Activated T-cell treated with anti-CD3 and anti-CD28 coated beads, Interleukin-2, amount 50 U/mL, for 48 hours (primary cell): Measurements from ENCODE around the gene ARRB2.

Experiments
- DNase-seq, 2 experiments: peaks; one replicate each; pipeline ENCODE4 v3.0.0-alpha.2; 2020

Gene ARRB2

DNA sequence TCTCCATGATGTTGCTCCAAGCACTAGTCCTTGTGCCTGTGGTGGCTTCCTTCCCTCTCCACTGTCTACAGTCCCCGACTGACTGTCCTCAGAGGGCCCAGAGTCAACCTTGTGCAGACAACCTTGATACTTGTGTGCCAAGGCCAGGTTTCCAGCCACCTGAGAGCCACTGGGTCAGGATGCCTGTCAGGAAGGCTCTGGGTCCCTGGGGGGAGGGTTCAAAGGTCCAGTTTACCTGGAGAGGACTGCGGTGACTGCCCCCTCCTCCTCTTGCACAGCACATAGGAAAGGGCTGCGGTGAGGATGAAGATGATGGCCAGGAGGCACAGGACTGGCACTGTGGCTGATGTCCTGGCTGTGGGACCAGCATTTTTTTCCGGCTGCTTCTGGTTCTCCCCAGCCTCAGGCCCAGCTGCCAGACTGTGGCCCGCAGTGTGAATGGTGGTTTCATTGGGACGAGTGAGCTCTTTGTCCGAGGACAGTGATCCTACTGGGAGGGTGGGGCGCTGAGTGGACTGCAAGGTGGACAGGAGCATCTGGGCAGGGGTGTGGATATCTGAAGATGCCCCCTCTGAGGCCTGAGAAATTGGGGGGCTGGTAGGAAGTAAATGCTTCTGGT, 24.5 kb downstream of the ARRB2 start:
- DNase-seq = no peak

DNA sequence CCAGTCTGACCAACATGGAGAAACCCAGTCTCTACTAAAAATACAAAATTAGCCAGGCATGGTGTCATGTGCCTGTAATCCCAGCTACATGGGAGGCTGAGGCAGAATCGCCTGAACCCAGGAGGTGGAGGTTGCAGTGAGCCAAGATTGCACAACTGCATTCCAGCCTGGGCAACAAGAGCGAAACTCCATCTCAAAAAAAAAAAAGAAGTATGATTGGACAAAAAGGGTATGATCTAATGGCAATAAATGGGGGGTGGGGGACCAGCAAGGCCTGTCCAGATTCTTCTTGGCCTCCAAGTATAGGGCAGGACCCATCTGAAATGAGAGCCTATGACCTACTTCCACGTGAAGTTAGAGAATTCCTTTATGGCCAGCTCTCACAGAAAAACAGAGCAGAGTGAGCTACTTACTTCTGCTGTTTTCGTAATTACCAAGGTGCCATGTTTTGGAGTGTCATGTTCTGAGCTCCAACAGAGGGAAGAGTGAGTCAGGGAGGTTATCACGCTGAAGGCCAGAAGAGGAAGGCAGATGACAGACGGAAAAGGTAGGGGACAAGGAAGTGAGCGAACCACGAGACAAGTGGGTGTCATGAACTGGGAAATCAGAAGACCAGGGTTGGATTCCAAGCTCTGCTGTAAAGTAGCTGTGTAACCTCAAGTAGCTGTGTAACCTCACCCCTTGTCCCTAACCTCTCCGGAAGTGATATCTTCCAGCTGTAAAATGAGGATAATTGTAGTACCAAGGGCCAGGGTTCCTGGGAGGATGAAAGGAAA, 25.6 kb downstream of the ARRB2 start:
- no peak for DNase-seq

DNA sequence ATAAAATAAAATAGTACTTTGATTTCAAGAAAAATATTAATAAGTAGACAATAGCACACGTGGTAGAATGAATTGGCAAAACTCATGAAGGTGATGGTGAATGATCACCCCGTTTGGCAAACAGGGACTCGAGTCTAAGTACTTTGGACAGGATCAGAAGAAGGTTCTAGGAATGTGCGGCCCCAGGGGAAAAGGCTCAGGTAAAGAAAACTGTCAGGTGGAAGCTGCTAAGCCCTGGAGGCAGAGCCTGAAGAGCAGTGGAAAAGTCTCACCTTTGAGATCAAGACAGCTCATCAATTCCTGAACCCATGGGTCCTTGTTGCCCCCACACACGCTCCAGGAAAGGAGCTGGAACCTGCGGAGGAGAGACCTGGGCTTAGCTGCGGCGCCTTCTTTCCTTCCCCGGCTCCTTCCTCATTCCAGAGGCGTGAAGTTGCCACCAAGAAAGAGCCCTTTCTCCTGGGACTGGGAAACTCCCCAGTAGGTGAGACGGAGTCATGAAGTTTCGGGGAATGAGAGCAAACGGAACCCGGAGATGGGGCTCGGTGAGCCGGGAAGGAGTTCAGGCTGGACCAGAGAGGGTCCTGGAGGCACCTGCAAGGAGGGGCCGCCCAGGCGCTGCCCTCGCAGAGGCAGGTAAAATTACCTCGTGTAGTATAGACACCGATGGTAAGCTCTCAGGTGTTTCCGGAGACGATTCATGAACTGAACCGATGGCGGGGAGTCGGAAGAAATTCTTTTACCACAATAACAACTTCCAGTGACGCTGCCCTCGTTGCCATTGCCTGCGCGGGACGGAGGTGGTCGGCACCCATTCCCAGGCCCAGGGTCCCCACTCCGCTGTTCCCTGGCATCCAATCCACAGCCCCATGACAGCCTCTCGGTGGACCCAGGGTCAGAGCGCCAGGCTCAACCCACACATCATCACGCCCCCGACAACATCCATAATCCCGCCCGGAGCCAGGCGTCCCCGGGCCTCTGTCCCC, 28.0 kb downstream of the ARRB2 start:
- DNase-seq = no peak

DNA sequence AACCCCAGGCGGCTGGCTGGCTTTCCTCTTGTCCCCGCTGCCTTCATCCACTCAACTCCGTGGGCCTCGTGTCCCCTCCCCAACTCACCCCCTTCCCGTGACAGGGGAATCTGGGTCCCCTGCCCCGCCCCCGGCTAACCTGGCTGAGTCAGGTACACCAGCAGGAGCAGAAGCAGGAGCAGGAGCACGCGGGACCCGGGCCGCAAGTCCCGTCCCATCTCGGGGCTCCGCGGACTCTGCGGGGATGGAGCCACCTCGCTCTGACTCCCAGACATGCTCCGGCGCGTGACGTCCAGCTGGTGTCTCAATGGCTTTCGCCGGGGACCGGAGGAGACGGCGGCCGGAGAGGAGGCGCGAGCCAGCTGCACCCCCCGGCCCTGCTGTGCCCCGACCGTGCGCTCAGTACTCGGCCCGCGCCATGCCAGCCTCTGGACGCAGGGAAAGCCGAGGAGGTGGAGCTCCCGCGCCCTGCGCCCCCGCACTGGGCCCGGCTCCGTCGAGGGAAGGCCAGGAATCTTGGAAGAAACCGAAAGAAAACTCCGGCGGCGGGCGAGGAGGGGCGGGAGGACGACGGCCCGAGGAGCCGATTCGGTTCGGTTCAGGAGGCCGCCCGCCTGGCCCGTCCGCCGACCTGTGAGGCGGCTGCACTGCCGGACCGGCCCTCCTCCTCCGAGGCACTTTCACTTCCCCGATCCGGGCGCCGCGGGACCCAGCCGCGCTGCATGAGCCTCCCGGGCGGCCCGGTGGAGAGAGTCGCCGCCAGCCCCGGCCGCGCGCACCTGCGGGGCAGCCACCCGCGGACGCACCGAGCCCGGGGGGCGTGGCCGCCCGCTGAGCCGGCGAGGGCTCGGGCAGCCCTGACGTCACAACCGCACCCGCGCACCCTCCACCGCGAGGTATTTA, 28.9 kb downstream of the ARRB2 start, which contains the start of the genes CXCL16 and ZMYND15:
CXCL16 (minus strand) TSS at position 807 of the 903 bp plus-strand sequence; CDS start at position 218, 589 bp downstream.
ZMYND15 (plus strand) TSS at position 712 of the 903 bp plus-strand sequence. CDS start 716 bp downstream, outside the sequence.
- DNase-seq = peak; percentile 55 to 60

DNA sequence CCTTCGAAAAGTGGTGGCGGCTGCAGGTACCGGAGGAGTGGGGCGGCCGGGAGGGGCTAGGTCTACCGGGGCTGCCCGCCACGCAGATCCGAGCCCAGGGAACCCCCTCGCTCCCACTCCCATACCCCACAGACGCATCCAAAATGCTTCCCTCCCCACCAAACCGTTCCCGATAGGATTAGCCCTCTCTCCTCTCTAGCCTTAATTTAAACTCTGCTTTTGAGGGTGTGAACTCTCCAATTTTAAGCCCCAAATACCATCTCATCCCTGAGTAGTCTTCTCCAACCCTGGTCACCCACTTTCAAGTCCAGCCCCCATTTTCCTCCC, 29.6 kb downstream of the ARRB2 start:
- no peak for DNase-seq

DNA sequence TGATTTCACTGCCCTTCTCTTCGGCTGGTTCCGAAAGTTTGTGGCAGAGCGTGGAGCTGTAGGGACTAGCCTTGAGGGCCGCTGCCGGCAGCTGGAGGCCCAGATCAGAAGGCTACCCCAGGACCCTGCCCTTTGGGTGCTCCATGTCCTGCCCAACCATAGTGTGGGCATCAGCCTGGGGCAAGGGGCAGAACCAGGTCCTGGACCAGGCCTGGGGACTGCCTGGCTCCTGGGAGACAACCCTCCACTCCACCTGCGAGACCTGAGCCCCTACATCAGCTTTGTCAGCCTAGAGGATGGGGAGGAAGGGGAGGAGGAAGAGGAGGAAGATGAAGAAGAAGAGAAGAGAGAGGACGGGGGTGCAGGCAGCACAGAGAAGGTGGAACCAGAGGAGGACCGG, 30.2 kb downstream of the ARRB2 start:
- no peak for DNase-seq

DNA sequence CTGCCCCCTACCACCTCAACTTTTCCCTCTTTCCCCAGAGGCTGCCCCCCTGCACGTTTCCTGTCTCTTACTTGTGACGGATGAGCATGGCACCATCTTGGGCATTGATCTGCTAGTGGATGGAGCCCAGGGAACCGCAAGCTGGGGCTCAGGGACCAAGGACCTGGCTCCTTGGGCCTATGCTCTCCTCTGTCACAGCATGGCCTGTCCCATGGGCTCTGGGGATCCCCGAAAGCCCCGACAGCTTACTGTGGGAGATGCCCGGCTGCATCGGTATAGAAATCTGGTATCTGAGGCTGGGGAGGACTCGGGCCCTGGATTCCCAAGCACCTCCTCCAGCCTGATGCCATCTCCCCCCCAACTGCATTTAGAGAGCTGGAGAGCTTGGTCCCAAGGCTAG, 31.1 kb downstream of the ARRB2 start:
- DNase-seq = no peak

DNA sequence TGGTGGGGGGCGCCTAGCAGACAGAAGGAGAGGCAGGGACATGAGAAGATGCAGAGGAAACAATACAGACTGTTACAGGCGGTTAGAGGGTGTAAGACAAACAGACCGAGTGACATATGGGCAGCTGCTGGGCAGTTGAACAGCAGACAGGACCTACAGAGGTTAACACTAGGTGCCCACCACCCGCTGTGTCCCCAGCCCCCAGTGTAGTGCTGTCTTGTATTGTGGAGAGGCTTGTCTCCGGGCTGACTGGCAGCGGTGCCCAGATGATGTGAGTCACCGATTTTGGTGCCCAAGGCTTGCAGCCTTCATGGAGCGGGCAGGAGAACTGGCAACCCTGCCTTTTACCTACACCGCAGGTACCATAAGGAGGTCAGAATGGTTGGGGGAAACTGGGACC, 31.7 kb downstream of the ARRB2 start:
- no peak for DNase-seq

DNA sequence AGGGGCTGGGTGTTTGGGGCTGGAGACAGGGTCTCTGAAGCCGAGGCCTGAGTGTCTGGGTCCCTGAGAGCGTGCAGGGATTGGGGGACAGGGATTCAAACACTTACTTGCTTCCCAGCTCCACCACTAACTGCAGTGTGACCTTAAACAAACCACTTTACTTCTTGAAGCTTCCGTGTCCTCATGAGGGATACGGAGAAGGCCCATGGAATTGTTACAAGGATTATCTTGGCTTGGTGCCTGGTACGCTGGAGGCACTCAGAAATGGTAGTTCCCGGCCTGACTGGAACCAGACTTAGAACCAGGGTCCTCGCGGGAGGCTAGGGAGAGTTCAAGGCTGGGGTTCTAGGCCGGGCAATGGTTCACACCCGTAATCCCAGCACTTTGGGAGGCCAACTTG, 32.2 kb downstream of the ARRB2 start:
- no peak for DNase-seq

DNA sequence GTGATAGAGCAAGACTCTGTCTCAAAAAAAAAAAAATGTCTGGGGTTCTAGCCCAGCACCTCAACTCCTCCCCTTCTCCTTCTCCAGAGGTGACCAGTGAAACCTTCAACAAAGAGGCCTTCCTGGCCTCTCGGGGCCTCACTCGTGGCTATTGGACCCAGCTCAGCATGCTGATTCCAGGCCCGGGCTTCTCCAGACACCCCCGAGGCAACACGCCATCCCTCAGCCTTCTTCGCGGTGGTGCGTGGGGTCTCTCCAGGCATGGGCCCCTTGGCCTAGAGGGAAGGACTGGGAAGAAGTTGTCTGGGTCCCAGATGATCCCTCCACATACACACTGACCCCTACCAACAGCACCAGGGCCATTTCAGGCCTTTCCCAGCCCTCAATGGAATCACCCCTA, 32.8 kb downstream of the ARRB2 start:
- no peak for DNase-seq

DNA sequence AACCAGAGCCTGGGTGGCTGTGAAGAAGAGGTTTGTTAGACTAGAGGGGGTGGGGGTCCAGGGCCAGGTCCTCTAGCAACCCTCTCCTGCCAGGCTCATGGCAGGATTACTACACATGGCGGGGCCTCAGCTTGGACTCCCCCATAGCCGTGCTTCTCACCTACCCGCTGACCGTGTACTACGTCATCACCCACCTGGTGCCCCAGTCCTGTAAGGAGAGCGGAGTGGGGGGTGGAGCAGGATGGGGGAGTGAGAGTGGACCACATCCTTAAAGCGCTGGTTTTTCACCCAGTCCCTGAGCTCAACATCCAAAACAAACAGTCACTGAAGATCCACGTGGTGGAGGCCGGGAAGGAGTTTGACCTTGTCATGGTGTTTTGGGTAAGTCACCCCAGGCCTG, 33.5 kb downstream of the ARRB2 start:
- no peak for DNase-seq

DNA sequence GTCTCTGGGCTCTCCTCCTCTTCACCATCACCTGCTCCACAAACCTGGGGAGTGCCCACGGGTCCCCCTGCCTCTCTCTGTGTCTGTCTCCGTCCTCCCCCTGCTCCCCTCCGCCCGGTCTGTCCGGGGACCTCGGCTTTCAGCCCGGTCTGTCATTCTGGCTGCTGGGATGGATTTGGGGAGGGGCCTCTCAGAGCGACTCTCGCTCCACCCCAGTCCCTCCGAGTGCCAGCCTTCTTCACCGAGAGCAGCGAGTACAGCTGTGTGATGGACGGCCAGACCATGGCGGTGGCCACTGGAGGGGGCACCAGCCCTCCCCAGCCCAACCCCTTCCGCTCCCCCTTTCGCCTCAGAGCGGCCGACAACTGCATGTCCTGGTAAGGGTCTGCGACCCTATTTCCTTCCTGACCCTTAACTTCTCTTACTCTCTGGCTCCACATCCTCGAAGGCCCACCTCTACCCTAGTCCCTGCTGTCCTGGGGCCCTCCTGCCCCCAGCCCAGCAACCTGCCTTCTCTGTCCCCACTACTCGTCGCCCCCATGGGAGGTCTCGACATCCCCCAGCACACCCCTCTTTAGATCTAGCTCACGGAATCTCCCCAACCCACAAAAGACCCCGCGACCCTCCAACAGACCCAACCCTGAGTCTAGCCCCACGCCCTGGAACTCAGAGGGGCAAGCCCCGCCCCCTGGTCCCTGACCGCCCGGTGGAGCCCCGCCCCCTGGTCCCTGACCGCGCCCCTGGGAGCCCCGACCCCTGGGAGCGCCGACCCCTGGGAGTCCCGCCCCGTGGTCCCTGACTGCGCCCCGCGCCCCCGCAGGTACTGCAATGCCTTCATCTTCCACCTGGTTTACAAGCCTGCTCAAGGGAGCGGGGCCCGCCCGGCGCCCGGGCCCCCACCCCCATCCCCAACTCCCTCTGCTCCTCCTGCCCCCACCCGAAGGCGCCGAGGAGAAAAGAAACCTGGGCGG, 34.9 kb downstream of the ARRB2 start:
- DNase-seq = no peak

DNA sequence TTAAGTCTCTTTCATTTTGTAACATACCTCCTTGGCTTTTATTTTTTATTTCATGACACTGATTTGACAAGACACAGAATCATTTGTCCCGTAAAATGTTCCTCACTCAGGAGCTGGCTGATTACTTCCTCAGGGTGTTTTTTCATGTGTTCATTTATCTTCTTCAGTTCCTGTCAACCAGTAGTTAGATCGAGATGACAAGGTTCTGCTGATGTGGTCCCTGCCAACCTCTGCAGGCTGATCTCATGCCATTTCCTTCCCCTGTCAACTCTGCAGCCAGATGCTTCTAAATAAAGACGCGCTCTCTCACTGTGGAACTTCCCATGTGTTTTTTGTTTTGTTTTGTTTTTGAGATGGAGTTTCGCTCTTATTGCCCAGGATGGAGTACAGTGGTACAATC, 37.4 kb downstream of the ARRB2 start:
- no peak for DNase-seq

DNA sequence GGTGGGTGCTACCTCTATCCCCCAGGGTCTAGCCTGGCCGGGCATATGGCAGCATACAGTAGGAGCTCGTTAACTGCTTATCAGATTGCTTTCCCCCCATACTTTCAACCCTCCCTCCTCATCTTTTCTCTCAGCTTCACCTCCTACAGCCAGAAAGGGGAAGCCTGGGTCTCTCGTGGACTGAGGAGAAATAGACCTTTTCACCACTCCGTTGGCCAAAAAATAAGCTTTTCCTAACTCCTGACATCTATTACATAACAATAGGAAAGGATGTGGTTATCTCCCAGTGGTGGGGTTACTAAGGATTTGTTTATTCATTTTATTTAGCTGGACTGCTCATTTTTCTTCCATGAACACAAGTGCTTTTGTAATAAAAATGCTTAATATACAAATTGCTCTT, 38.3 kb downstream of the ARRB2 start:
- DNase-seq = no peak

DNA sequence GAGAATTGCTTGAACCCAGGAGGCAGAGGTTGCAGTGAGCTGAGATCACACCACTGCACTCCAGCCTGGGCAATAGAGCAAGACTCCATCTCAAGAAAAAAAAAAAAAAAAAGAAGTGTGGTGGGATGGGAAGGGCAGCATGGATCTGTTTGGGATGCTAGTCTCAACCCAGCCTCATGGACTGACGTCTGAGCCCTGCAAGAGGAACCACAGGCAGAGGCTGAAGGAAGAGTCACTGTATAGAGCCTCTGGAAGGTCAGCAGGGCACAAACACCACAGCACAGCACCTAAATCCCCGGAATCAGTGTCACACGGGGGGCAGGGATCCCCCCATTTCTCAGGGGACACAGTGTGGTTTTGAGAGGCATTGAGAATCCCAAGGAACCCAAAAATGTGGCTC, 40.2 kb downstream of the ARRB2 start:
- no peak for DNase-seq

DNA sequence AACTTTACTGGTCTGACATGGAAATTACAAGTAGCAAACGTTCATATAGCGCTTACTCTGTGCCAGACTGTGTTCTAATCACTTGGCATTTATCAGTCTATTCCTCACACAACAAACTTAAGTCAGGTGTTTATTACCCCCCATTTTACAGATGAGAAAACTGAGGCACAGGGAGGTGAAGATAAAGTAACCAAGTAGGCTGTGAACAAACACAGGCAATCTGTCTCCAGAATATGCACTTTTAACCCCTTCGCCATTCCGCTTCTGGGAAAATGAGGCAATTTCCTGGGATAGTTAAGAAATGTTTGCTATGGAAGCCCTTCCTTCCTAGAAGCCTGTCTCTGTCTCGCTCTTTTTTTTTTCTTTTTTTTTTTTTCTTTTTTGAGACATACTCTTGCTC, 41.5 kb downstream of the ARRB2 start:
- no peak for DNase-seq

DNA sequence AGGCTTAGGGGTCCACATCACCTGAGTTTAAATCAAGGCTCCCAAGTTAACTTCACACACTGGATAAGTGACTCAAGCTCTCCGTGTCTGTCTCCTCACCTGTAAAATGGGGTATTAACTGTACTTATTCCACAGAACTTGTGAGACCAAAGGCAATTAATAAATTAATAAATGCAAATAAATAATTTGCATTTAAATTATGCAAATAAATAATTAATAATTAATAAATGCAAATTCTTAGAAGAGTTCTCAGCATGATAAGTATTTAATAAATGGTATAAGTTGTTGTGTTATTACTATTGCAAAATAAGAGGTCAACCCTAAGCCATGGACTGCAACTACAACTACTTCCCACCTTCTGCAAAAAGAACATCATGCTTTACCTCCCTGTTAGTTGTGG, 43.0 kb downstream of the ARRB2 start:
- DNase-seq = no peak

DNA sequence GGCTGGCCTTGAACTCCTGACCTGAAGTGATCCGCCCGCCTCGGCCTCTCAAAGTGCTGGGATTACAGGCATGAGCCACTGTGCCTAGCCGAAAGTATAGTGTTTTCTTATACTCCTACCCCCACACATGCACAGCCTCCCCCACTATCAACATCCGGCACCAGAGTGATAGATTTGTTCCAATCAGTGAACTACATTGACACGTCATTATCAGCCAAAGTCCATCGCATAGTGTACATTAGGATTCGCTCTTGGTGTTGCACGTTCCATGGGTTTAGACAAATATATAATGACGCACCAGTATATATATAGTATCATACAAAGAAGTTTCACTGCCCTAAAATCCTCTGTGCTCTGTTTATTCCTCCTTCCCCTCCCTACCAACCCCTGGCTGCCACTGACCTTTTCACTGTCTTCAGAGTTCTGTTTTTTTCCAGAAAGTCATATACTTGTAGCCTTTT, 49.4 kb downstream of the ARRB2 start:
- no peak for DNase-seq

DNA sequence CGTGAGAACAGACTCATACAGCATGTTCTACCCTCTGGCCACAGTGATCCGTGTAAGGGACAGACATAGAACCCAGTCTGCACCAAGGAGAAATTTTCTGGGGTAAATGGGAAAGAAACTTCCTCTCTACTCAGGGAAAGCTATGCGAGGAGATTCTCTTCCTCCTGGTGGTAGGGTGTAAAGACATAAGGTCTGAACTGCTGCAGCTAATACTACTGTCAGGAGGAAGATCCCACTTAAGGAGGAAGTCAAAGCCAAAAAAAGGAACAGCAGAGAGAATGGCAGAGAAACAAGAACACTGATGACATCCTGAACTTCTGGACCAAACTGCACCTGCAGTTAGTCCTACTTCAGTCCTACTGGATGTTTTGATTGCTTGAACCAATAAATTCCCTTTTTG, 54.2 kb downstream of the ARRB2 start:
- DNase-seq = no peak

DNA sequence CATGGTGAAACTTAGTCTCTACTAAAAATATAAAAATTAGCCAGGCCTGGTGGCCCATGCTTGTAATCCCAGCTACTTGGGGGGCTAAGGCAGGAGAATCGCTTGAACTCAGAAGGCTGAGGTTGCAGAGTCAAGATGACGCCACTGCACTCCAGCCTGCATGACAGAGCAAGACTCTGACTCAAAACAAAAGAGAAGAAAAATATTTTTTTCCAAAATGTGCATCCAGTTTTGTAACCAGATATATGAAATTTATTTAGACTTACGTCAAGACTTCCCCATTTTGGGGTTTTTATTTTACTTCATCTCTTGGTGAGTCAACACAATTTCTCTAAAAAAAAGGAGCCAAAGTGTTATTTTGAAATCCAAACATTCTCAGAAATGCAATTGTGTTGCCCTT, 55.8 kb downstream of the ARRB2 start:
- DNase-seq = no peak

DNA sequence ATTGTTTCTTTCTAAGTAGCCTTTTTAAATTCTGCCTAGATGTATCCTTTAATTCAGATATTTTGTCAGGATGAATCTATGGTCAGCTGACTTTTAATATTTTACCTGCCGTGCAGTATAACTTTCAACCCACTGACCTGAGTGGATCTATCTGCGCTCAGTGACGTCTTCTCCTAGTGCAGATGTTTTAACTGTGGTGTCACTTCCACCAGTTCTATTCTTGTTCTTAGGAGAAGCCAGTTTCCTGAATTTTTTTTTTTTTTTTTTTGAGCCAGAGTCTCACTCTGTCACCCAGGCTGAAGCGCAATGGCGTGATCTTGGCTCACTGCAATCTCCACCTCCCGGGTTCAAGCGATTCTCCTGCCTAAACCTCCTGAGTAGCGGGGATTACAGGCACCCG, 56.3 kb downstream of the ARRB2 start:
- no peak for DNase-seq
